ENCODE measurements around the gene GPC5.

GPC5 gene

DNA sequence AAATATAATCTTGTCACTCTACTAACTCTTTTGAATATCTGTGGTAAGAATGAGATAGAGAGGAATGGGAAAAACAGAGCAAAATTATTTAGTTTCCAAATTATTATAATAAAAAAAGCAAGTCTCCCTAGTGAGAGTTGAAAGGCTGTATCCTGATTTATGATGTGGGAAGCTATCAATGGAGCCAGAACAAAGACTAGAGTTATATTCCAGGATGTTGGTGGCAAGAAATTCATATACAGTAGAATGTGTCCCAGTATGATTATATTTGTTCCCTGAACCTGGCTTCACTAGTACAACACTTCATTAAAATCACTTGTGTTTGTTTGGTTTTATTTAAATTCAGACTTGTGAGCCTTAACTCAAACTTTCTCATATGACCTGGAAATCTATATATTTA lies 630.3 kb downstream of the GPC5 start:
- no peaks in the 10 kb centered on the region for H3K36me3 ChIP-seq (ENCODE audit: insufficient read depth)
- H2AFZ ChIP-seq (ENCODE audit: low read depth) = no peak overlapping the region
- no peaks in the 10 kb centered on the region for H3K4me1 ChIP-seq (ENCODE audit: low read depth, poor library complexity, severe bottlenecking)
- H3K27me3 ChIP-seq (ENCODE audit: insufficient read depth, low read depth) = no peaks in the 10 kb centered on the region
- H3K4me3 ChIP-seq (IDR thresholded peaks at IDR 0.05; ENCODE audit: insufficient read depth, low read depth, low read length) = no peak overlapping the region
- no peak overlapping the region for H3K9ac ChIP-seq
- no peaks in the 10 kb centered on the region for H3K79me2 ChIP-seq (ENCODE audit: insufficient read depth, low read depth)
- TF ChIP-seq, protein P1, sequence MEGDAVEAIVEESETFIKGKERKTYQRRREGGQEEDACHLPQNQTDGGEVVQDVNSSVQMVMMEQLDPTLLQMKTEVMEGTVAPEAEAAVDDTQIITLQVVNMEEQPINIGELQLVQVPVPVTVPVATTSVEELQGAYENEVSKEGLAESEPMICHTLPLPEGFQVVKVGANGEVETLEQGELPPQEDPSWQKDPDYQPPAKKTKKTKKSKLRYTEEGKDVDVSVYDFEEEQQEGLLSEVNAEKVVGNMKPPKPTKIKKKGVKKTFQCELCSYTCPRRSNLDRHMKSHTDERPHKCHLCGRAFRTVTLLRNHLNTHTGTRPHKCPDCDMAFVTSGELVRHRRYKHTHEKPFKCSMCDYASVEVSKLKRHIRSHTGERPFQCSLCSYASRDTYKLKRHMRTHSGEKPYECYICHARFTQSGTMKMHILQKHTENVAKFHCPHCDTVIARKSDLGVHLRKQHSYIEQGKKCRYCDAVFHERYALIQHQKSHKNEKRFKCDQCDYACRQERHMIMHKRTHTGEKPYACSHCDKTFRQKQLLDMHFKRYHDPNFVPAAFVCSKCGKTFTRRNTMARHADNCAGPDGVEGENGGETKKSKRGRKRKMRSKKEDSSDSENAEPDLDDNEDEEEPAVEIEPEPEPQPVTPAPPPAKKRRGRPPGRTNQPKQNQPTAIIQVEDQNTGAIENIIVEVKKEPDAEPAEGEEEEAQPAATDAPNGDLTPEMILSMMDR (conservative IDR thresholded peaks at IDR 0.05; ENCODE audit: low read depth, low read length) = no peak
- H3K27ac ChIP-seq = no peak overlapping the region
- H3K4me2 ChIP-seq = no peak overlapping the region
- no peaks in the 10 kb centered on the region for H4K20me1 ChIP-seq (ENCODE audit: insufficient read depth)

DNA sequence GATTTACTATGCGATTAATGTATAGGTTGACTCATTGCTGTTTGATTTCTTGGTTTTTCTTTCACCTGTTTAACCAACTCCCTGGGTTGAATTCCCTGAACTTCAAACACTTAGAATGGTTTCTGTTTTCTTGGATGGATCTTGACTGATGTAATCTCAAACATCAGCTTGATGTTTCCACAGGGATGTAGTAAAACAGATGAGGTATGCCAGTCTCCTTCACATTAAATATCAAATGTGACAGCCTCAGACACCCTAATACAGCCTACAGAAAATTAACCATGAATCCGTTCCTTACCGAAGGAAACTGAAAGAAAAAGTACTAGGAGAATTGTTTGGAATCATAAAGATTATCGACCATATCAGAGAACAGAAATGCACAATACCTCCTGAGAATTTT lies 631.2 kb downstream of the GPC5 start:
- Histone ChIP-seq H3K27ac (no peak overlapping the region), H3K79me2 (ENCODE audit: insufficient read depth, low read depth) (no peaks in the 10 kb centered on the region), H3K9ac (no peak overlapping the region), H3K4me1 (ENCODE audit: low read depth, poor library complexity, severe bottlenecking) (no peaks in the 10 kb centered on the region), H3K36me3 (ENCODE audit: insufficient read depth) (no peaks in the 10 kb centered on the region), H3K4me3 (IDR thresholded peaks at IDR 0.05; ENCODE audit: insufficient read depth, low read depth, low read length) (no peak overlapping the region), H4K20me1 (ENCODE audit: insufficient read depth) (no peaks in the 10 kb centered on the region), H3K4me2 (no peak overlapping the region), H3K27me3 (ENCODE audit: insufficient read depth, low read depth) (no peaks in the 10 kb centered on the region), H2AFZ (ENCODE audit: low read depth) (no peak overlapping the region)
- TF ChIP-seq, protein P1 (conservative IDR thresholded peaks at IDR 0.05; ENCODE audit: low read depth, low read length) = no peak

DNA sequence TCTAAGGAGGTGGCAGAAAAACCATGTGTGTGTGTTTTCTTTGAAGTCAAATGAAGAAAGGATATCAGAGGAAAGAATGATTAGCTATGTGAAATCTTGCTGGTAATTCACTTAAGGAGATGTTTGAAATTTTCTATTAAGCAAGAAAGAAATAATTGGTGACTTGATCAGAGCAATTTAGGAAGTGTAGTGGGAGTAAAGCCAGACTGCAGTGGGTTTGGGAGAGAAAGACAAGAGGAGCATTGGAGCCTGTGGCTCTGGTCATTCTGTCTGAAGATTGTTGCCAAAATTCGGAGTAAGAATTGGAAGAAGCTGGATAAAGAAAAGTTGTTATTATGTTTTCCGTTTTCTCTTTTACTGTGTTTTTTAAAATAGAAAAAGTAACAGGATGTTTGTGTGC lies 640.5 kb downstream of the GPC5 start:
- TF ChIP-seq, protein P1 (conservative IDR thresholded peaks at IDR 0.05; ENCODE audit: low read depth, low read length) = no peak
- H3K27me3 ChIP-seq (ENCODE audit: insufficient read depth, low read depth) = no peaks in the 10 kb centered on the region
- H3K9ac ChIP-seq = no peak overlapping the region
- no peak overlapping the region for H3K4me2 ChIP-seq
- no peaks in the 10 kb centered on the region for H4K20me1 ChIP-seq (ENCODE audit: insufficient read depth)
- no peak overlapping the region for H2AFZ ChIP-seq (ENCODE audit: low read depth)
- H3K4me1 ChIP-seq (ENCODE audit: low read depth, poor library complexity, severe bottlenecking) = no peaks in the 10 kb centered on the region
- no peaks in the 10 kb centered on the region for H3K79me2 ChIP-seq (ENCODE audit: insufficient read depth, low read depth)
- H3K4me3 ChIP-seq (IDR thresholded peaks at IDR 0.05; ENCODE audit: insufficient read depth, low read depth, low read length) = no peak overlapping the region
- H3K27ac ChIP-seq = no peak overlapping the region
- H3K36me3 ChIP-seq (ENCODE audit: insufficient read depth) = no peaks in the 10 kb centered on the region

DNA sequence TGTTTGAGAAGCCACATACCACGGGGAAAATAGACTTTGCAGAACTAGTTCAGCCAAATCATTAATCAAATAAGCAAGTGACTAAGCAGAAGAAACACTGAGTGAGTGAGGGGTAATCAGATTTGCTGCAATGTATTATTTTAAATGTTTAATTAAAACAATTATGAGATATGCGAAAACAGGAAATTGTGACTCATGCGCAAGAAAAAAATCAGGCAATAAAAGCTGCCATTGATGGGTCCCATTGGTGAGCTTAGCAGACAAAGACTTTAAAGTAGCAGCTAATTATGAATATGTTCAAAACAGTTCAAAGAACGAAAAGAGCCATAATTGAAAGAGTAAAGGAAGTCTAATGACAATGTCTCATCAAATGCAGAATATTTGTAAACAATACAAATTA lies 644.1 kb downstream of the GPC5 start:
- no peaks in the 10 kb centered on the region for H4K20me1 ChIP-seq (ENCODE audit: insufficient read depth)
- no peak overlapping the region for H3K4me3 ChIP-seq (IDR thresholded peaks at IDR 0.05; ENCODE audit: insufficient read depth, low read depth, low read length)
- H3K4me1 ChIP-seq (ENCODE audit: low read depth, poor library complexity, severe bottlenecking) = no peaks in the 10 kb centered on the region
- no peak overlapping the region for H3K9ac ChIP-seq
- no peak overlapping the region for H3K27ac ChIP-seq
- no peaks in the 10 kb centered on the region for H3K36me3 ChIP-seq (ENCODE audit: insufficient read depth)
- no peak overlapping the region for H2AFZ ChIP-seq (ENCODE audit: low read depth)
- H3K4me2 ChIP-seq = no peak overlapping the region
- no peaks in the 10 kb centered on the region for H3K27me3 ChIP-seq (ENCODE audit: insufficient read depth, low read depth)
- H3K79me2 ChIP-seq (ENCODE audit: insufficient read depth, low read depth) = no peaks in the 10 kb centered on the region
- TF ChIP-seq, protein P1 (conservative IDR thresholded peaks at IDR 0.05; ENCODE audit: low read depth, low read length) = no peak

DNA sequence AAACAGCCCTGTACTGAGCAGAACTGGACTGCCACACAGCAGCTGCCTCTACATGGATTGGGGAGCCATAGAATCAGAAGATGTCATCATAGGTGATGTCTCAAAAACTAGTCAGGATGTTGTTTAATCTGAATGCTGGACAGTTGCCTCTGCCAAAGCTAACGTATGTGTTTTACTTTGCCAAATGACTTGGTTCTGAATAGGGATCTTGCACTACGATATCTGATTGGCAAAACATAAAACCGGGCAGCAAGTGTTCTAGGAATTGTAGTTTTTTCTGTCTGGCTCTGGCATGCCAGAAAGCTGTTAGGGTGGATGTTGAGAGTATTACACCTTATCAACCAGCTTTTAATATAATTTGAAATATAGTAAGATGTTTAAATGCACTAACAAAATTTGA lies 645.9 kb downstream of the GPC5 start:
- H3K4me2 ChIP-seq = no peak overlapping the region
- TF ChIP-seq, protein P1 (conservative IDR thresholded peaks at IDR 0.05; ENCODE audit: low read depth, low read length) = no peak
- no peaks in the 10 kb centered on the region for H4K20me1 ChIP-seq (ENCODE audit: insufficient read depth)
- H3K9ac ChIP-seq = no peak overlapping the region
- no peaks in the 10 kb centered on the region for H3K27me3 ChIP-seq (ENCODE audit: insufficient read depth, low read depth)
- no peak overlapping the region for H3K4me3 ChIP-seq (IDR thresholded peaks at IDR 0.05; ENCODE audit: insufficient read depth, low read depth, low read length)
- no peaks in the 10 kb centered on the region for H3K4me1 ChIP-seq (ENCODE audit: low read depth, poor library complexity, severe bottlenecking)
- no peak overlapping the region for H2AFZ ChIP-seq (ENCODE audit: low read depth)
- no peak overlapping the region for H3K27ac ChIP-seq
- no peaks in the 10 kb centered on the region for H3K36me3 ChIP-seq (ENCODE audit: insufficient read depth)
- no peaks in the 10 kb centered on the region for H3K79me2 ChIP-seq (ENCODE audit: insufficient read depth, low read depth)
